ENCODE results near the gene ST3GAL6.
"Not testable (repeated sequence)": the region's sequence is repeated elsewhere in the genome, so short reads cannot be mapped to it uniquely, and the experiment has no call there.

The ST3GAL6 gene

DNA sequence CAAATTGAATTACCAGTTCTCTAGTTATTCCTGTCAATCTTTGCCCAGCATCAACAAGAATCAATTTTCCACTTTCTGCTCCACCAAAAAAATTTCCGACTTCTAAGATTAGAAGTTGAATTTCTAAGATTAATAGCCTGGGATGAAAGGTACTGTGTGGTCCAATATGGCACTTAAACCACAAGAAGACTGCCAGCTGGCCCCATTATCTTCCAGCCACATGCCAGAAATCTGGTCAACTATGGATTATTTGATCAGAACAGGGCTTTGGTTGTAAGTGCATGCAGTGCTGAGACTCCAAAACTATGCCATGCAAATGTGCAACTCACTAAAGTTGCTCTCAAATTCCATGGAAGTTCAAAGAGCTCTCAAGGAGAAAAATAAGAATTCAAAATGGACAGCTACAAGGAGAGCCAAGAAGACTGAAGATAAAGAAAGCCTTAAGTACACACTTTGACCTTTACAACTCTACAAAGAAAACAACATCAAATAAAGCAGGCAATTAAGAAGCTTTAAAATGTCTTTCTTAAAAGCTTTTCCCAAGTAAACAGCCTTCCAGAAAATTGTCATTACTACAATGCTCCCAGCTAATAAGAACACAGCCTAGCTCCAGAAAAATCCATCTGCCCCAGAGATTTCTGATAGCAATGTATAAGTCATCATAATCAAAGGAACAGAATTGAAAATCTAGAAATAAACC is 64.2 kb downstream of the ST3GAL6 start:
- Histone ChIP-seq H3K4me3 (ENCODE audit: low read length) (no peak overlapping the region), H2AFZ (ENCODE audit: low read length) (no peak overlapping the region), H3K9me3 (replicated peaks; ENCODE audit: insufficient read depth, low read length) (no peaks in the 10 kb centered on the region), H3K4me1 (ENCODE audit: low read length) (peaks cover 11% of the 10 kb centered on the region; the same call in 1 of the 2 replicates), H3K27ac (ENCODE audit: low read length) (no peak overlapping the region), H3K9ac (ENCODE audit: low read length) (no peak overlapping the region), H3K4me2 (ENCODE audit: low read depth, low read length) (no peak overlapping the region), H3F3A (ENCODE audit: insufficient read depth, low read length) (no peaks in the 10 kb centered on the region; the same call in 1 of the 2 replicates), H4K20me1 (ENCODE audit: insufficient read depth, low read length) (no peaks in the 10 kb centered on the region), H3K9me2 (replicated peaks; ENCODE audit: insufficient read depth, low read length) (no peaks in the 10 kb centered on the region), H3K27me3 (replicated peaks; ENCODE audit: insufficient read depth, low read length) (no peaks in the 10 kb centered on the region), H3K79me2 (ENCODE audit: low read length) (no peaks in the 10 kb centered on the region), H3K36me3 (replicated peaks; ENCODE audit: insufficient read depth, low read length) (no peaks in the 10 kb centered on the region)
- no peak for DNase-seq
- no peak for TF ChIP-seq EZH2phosphoT487 (IDR thresholded peaks at IDR 0.05; ENCODE audit: low read length)
- TF ChIP-seq EZH2 (optimal IDR thresholded peaks at IDR 0.05; ENCODE audit: low read depth, low read length) = no peak
- TF ChIP-seq CTCF (IDR thresholded peaks at IDR 0.05; ENCODE audit: low read length) = no peak

GRCh38 chr3:98829246-98829832 is 66.2 kb downstream of the ST3GAL6 start:
- Histone ChIP-seq H3K4me1 (ENCODE audit: low read length) (peaks cover 13% of the 10 kb centered on the region; the same call in 1 of the 2 replicates), H2AFZ (ENCODE audit: low read length) (no peak overlapping the region), H3K27me3 (replicated peaks; ENCODE audit: insufficient read depth, low read length) (no peaks in the 10 kb centered on the region), H3K4me2 (ENCODE audit: low read depth, low read length) (no peak overlapping the region), H3K27ac (ENCODE audit: low read length) (no peak overlapping the region), H3K9me3 (replicated peaks; ENCODE audit: insufficient read depth, low read length) (no peaks in the 10 kb centered on the region), H3F3A (ENCODE audit: insufficient read depth, low read length) (no peaks in the 10 kb centered on the region; the same call in 1 of the 2 replicates), H4K20me1 (ENCODE audit: insufficient read depth, low read length) (no peaks in the 10 kb centered on the region), H3K36me3 (replicated peaks; ENCODE audit: insufficient read depth, low read length) (no peaks in the 10 kb centered on the region), H3K4me3 (ENCODE audit: low read length) (no peak overlapping the region), H3K79me2 (ENCODE audit: low read length) (no peaks in the 10 kb centered on the region), H3K9ac (ENCODE audit: low read length) (no peak overlapping the region), H3K9me2 (replicated peaks; ENCODE audit: insufficient read depth, low read length) (no peaks in the 10 kb centered on the region)
- DNase-seq = no peak
- TF ChIP-seq CTCF (IDR thresholded peaks at IDR 0.05; ENCODE audit: low read length) = no peak
- no peak for TF ChIP-seq EZH2 (optimal IDR thresholded peaks at IDR 0.05; ENCODE audit: low read depth, low read length)
- TF ChIP-seq EZH2phosphoT487 (IDR thresholded peaks at IDR 0.05; ENCODE audit: low read length) = no peak

- not testable (repeated sequence) for H3K9me2 ChIP-seq (replicated peaks; ENCODE audit: insufficient read depth, low read length); H3K9me3 ChIP-seq (replicated peaks; ENCODE audit: insufficient read depth, low read length); H3F3A ChIP-seq (ENCODE audit: insufficient read depth, low read length); H3K4me3 ChIP-seq (ENCODE audit: low read length); H3K79me2 ChIP-seq (ENCODE audit: low read length); DNase-seq; H3K36me3 ChIP-seq (replicated peaks; ENCODE audit: insufficient read depth, low read length); H3K27ac ChIP-seq (ENCODE audit: low read length); H2AFZ ChIP-seq (ENCODE audit: low read length); H3K27me3 ChIP-seq (replicated peaks; ENCODE audit: insufficient read depth, low read length); H3K9ac ChIP-seq (ENCODE audit: low read length); H4K20me1 ChIP-seq (ENCODE audit: insufficient read depth, low read length); H3K4me2 ChIP-seq (ENCODE audit: low read depth, low read length)
- peaks cover 13% of the 10 kb centered on the region; the same call in 1 of the 2 replicates for H3K4me1 ChIP-seq (ENCODE audit: low read length)
Measured at GRCh38 chr3:98831060-98831459, 67.9 kb downstream of the ST3GAL6 start.

GRCh38 chr3:98839846-98840245 is 76.7 kb downstream of the ST3GAL6 start:
- Histone ChIP-seq H3K36me3 (replicated peaks; ENCODE audit: insufficient read depth, low read length) (no peaks in the 10 kb centered on the region), H3K4me1 (ENCODE audit: low read length) (no peaks in the 10 kb centered on the region), H3K27ac (ENCODE audit: low read length) (no peak overlapping the region), H3K4me3 (ENCODE audit: low read length) (no peak overlapping the region), H3F3A (ENCODE audit: insufficient read depth, low read length) (no peaks in the 10 kb centered on the region), H3K79me2 (ENCODE audit: low read length) (no peaks in the 10 kb centered on the region), H2AFZ (ENCODE audit: low read length) (no peak overlapping the region), H3K9me3 (replicated peaks; ENCODE audit: insufficient read depth, low read length) (no peaks in the 10 kb centered on the region), H3K9ac (ENCODE audit: low read length) (no peak overlapping the region), H3K4me2 (ENCODE audit: low read depth, low read length) (no peak overlapping the region), H3K9me2 (replicated peaks; ENCODE audit: insufficient read depth, low read length) (no peaks in the 10 kb centered on the region), H4K20me1 (ENCODE audit: insufficient read depth, low read length) (no peaks in the 10 kb centered on the region), H3K27me3 (replicated peaks; ENCODE audit: insufficient read depth, low read length) (no peaks in the 10 kb centered on the region)
- no peak for DNase-seq
- no peak for TF ChIP-seq CTCF (IDR thresholded peaks at IDR 0.05; ENCODE audit: low read length)
- no peak for TF ChIP-seq EZH2phosphoT487 (IDR thresholded peaks at IDR 0.05; ENCODE audit: low read length)
- no peak for TF ChIP-seq EZH2 (optimal IDR thresholded peaks at IDR 0.05; ENCODE audit: low read depth, low read length)

Measured in MM.1S (cell line).